ENCODE results near the gene HAL. TPM values are rescaled to one million over a fixed set of nuclear protein-coding genes. Genes with fewer than 3 reads are reported as not detected.

Gene HAL
- total RNA-seq, 4 donors from 2014 or later, result 0.29 to 1.1 TPM; not detected in 2

DNA sequence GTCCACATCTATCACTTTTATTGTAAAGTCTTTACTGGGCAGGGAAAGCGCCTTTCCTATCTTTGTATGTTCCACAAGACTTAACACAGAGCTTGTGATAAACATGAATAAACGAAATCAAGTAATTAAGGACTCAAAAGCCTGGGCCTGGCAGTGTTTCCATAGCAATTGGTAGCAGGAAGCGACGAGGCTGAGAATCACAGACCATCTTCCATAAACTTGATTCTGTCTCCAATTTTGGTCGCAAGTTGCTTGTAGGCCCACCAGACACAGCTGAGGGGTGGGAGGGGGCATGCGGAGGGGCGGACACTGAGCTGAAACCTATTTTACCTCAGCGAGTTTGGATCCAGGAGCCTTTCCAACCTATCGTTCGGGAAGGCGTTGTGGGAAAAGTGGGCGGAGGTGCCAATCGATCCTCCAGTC, 54.0 kb downstream of the HAL start:
- no peak for DNase-seq
- intact Hi-C loops (cut with DNase I; ENCODE audit: low total_unique reads), result no loop called here
- no peaks in the 10 kb centered on the region for H3K36me3 ChIP-seq
- H3K27ac ChIP-seq, result peak overlapping the region; percentile 72 to 84
- H3K4me3 ChIP-seq, result peak overlapping the region; percentile 73 to 78
- H3K4me1 ChIP-seq, result no peaks in the 10 kb centered on the region
- no peak for TF ChIP-seq POLR2A (IDR thresholded peaks at IDR 0.05)
- TF ChIP-seq, protein P1, sequence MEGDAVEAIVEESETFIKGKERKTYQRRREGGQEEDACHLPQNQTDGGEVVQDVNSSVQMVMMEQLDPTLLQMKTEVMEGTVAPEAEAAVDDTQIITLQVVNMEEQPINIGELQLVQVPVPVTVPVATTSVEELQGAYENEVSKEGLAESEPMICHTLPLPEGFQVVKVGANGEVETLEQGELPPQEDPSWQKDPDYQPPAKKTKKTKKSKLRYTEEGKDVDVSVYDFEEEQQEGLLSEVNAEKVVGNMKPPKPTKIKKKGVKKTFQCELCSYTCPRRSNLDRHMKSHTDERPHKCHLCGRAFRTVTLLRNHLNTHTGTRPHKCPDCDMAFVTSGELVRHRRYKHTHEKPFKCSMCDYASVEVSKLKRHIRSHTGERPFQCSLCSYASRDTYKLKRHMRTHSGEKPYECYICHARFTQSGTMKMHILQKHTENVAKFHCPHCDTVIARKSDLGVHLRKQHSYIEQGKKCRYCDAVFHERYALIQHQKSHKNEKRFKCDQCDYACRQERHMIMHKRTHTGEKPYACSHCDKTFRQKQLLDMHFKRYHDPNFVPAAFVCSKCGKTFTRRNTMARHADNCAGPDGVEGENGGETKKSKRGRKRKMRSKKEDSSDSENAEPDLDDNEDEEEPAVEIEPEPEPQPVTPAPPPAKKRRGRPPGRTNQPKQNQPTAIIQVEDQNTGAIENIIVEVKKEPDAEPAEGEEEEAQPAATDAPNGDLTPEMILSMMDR (IDR thresholded peaks at IDR 0.05), result no peak
- H3K27me3 ChIP-seq, result no peaks in the 10 kb centered on the region
- H3K9me3 ChIP-seq, result no peaks in the 10 kb centered on the region

DNA sequence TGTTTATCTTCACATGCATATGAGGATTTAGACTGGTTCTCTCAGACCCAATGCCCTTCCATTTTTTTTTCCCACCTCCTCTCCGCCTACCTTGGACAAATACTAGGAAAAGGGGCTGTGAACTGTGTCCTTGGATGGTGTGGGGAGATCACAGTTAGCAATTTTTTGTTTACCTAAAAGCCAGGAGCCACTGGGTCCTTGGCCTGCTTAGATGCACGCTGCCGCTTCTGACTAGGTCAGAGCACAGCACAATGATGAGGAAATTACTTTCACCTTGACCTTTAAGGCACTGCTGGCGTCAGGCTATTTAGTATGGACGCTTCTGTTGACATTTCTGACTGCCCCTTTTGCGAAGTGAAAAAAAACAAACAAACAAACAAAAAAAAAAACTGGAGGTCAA, 55.6 kb downstream of the HAL start:
- H3K9me3 ChIP-seq, result no peaks in the 10 kb centered on the region
- no peak for DNase-seq
- H3K4me3 ChIP-seq, result no peak overlapping the region
- intact Hi-C loops (cut with DNase I; ENCODE audit: low total_unique reads), result no loop called here
- TF ChIP-seq, protein P1 (IDR thresholded peaks at IDR 0.05), result no peak
- no peak for TF ChIP-seq POLR2A (IDR thresholded peaks at IDR 0.05)
- no peaks in the 10 kb centered on the region for H3K4me1 ChIP-seq
- H3K36me3 ChIP-seq, result no peaks in the 10 kb centered on the region
- no peak overlapping the region for H3K27ac ChIP-seq
- no peaks in the 10 kb centered on the region for H3K27me3 ChIP-seq

Other genes with a start within 250 kb of the HAL start
- 10 to 100 TPM; 16.6 to 86.8 (median 28.2) TPM for gene NTN4, start 205.6 kb downstream of the HAL start, total RNA-seq
- gene SNRPF, start 137.4 kb downstream of the HAL start, total RNA-seq, result 10 to 100 TPM in 3 of 4 donors, under 1 TPM in 1; 0.26 to 23.1 (median 16.1) TPM
- gene CCDC38, start 53.7 kb downstream of the HAL start, total RNA-seq, result under 1 TPM in 1 of 4 donors, not detected in 3; 0.49 TPM
- 1 to 10 TPM in 2 of 4 donors, under 1 TPM in 1, not detected in 1; 0.26 to 1.8 (median 1.1) TPM for gene AMDHD1, start 53.0 kb downstream of the HAL start, total RNA-seq
- gene LTA4H, start 39.2 kb upstream of the HAL start, total RNA-seq, result 100 to 1,000 TPM in 1 of 4 donors, 10 to 100 TPM in 3; 52.9 to 121 (median 70.9) TPM
- 10 to 100 TPM; 36.8 to 81.1 (median 44.9) TPM for gene ELK3, start 198.0 kb upstream of the HAL start, total RNA-seq